Measurements from ENCODE around the gene NOM1. TPM values are rescaled to one million over a fixed set of nuclear protein-coding genes. Genes with fewer than 3 reads are reported as not detected.
"Not testable (repeated sequence)": the region's sequence is repeated elsewhere in the genome, so short reads cannot be mapped to it uniquely, and the experiment has no call there.

NOM1 gene
- total and polyA plus RNA-seq, 2 donors (not counting 1 experiment from before 2014, with no cell fraction given) = 14.2 to 38.3 TPM

DNA sequence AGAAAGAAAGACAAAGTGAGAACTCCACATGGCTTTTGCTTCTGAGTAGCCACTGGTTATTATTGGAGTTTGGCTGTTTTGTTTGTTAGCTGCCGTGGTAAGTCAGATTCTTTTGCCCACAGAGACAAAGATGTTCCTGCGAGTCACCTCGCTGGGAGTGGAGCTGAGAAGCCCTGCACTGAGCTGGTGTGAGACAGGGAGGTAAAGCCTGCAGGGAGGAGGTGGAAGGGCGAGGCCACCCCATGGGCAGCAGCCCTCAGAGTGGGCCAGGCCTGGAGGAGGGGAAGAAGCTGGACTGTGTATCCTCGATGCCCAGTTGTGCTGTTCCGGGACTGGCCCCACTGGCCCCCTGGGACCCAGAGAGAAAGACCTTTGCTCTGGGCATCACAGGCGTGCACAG, 14.3 kb upstream of the NOM1 start:
- Mint-ChIP-seq H3K27ac (no peak overlapping the region), H3K4me3 (no peak overlapping the region), H3K4me1 (no peaks in the 10 kb centered on the region), H3K9me3 (ENCODE audit: insufficient read depth) (no peaks in the 10 kb centered on the region), H3K27me3 (peaks cover 22% of the 10 kb centered on the region)
- TF ChIP-seq EZH2 (IDR thresholded peaks at IDR 0.05; ENCODE audit: borderline replicate concordance, insufficient read depth, low read depth, low read length, poor library complexity, severe bottlenecking) = no peak
- TF ChIP-seq, protein P1, sequence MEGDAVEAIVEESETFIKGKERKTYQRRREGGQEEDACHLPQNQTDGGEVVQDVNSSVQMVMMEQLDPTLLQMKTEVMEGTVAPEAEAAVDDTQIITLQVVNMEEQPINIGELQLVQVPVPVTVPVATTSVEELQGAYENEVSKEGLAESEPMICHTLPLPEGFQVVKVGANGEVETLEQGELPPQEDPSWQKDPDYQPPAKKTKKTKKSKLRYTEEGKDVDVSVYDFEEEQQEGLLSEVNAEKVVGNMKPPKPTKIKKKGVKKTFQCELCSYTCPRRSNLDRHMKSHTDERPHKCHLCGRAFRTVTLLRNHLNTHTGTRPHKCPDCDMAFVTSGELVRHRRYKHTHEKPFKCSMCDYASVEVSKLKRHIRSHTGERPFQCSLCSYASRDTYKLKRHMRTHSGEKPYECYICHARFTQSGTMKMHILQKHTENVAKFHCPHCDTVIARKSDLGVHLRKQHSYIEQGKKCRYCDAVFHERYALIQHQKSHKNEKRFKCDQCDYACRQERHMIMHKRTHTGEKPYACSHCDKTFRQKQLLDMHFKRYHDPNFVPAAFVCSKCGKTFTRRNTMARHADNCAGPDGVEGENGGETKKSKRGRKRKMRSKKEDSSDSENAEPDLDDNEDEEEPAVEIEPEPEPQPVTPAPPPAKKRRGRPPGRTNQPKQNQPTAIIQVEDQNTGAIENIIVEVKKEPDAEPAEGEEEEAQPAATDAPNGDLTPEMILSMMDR (IDR thresholded peaks at IDR 0.05) = no peak
- WGBS (ENCODE audit: insufficient coverage) = 95% methylated on average over 7 of the region's 7 CpGs
- Histone ChIP-seq H3K4me3 (ENCODE audit: control extremely low read depth in 1 of 5, extremely low read depth in 1 of 5, insufficient read depth in 1 of 5, low read depth in 2 of 5, low read length in 4 of 5) (no peak overlapping the region), H3K4me1 (ENCODE audit: control insufficient read depth in 2 of 2, insufficient read depth in 2 of 2, low read length in 2 of 2) (no peaks in the 10 kb centered on the region), H3K9me3 (ENCODE audit: control extremely low read depth in 1 of 3, control insufficient read depth in 2 of 3, insufficient read depth in 1 of 3, low read length in 2 of 3) (no peaks in the 10 kb centered on the region), H3K79me2 (ENCODE audit: control insufficient read depth, insufficient read depth, low read length) (no peaks in the 10 kb centered on the region), H3K27me3 (replicated peaks in 1 of 4; ENCODE audit: control extremely low read depth in 1 of 4, control insufficient read depth in 3 of 4, insufficient read depth in 4 of 4, low read length in 3 of 4) (no peaks in the 10 kb centered on the region), H3K9ac (ENCODE audit: low read length) (no peak overlapping the region), H3K4me2 (replicated peaks; ENCODE audit: low read depth, low read length, poor library complexity, severe bottlenecking) (no peak overlapping the region), H2AFZ (ENCODE audit: insufficient read depth, low read depth, low read length, poor library complexity, severe bottlenecking) (no peak overlapping the region), H3K36me3 (replicated peaks in 1 of 2; ENCODE audit: control extremely low read depth in 1 of 2, control insufficient read depth in 1 of 2, extremely low read depth in 1 of 2, insufficient read depth in 2 of 2, low read length in 1 of 2) (no peaks in the 10 kb centered on the region), H4K20me1 (ENCODE audit: control insufficient read depth, insufficient read depth, low read length, poor library complexity, severe bottlenecking) (no peaks in the 10 kb centered on the region), H3K27ac (ENCODE audit: low read length in 2 of 2) (no peak overlapping the region)
- POLR2A ChIA-PET = no interaction called here
- DNase-seq = no peak
- CTCF ChIA-PET = no interaction called here
- intact Hi-C loops (cut with micrococcal nuclease) = no loop called here
- ATAC-seq (ENCODE audit: low read depth) = no peak

DNA sequence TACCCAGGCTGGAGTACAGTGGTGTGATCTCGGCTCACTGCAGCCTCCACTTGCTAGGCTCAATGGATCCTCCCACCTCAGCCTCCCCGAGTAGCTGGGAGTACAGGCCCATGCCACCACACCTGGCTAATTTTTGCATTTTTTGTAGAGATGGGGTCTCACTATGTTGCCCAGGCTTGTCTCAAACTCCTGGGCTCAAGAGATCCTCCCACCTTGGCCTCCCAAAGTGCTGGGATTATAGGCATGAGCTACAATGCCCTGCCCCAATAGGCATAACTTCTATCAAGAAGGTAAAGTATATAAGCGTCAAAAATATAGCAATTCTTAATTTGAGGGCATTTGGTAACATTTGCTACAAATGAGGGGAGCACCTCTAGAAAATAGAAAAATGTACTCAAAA, 12.7 kb upstream of the NOM1 start:
- H3K4me3 ChIP-seq (ENCODE audit: control extremely low read depth in 1 of 5, extremely low read depth in 1 of 5, insufficient read depth in 1 of 5, low read depth in 2 of 5, low read length in 4 of 5); H3K36me3 ChIP-seq (replicated peaks in 1 of 2; ENCODE audit: control extremely low read depth in 1 of 2, control insufficient read depth in 1 of 2, extremely low read depth in 1 of 2, insufficient read depth in 2 of 2, low read length in 1 of 2); H3K27me3 ChIP-seq (replicated peaks in 1 of 4; ENCODE audit: control extremely low read depth in 1 of 4, control insufficient read depth in 3 of 4, insufficient read depth in 4 of 4, low read length in 3 of 4); H3K4me2 ChIP-seq (replicated peaks; ENCODE audit: low read depth, low read length, poor library complexity, severe bottlenecking); H3K4me1 Mint-ChIP-seq; H3K79me2 ChIP-seq (ENCODE audit: control insufficient read depth, insufficient read depth, low read length); H4K20me1 ChIP-seq (ENCODE audit: control insufficient read depth, insufficient read depth, low read length, poor library complexity, severe bottlenecking); H2AFZ ChIP-seq (ENCODE audit: insufficient read depth, low read depth, low read length, poor library complexity, severe bottlenecking); POLR2A ChIA-PET; H3K9me3 Mint-ChIP-seq (ENCODE audit: insufficient read depth); H3K4me3 Mint-ChIP-seq; DNase-seq; H3K27ac ChIP-seq (ENCODE audit: low read length in 2 of 2); H3K9ac ChIP-seq (ENCODE audit: low read length); ATAC-seq (ENCODE audit: low read depth); intact Hi-C loops (cut with micrococcal nuclease); H3K4me1 ChIP-seq (ENCODE audit: control insufficient read depth in 2 of 2, insufficient read depth in 2 of 2, low read length in 2 of 2); H3K27ac Mint-ChIP-seq; CTCF ChIA-PET: not testable (repeated sequence)
- WGBS (ENCODE audit: insufficient coverage) = 100% methylated on average over 3 of the region's 3 CpGs
- H3K9me3 ChIP-seq (ENCODE audit: control extremely low read depth in 1 of 3, control insufficient read depth in 2 of 3, insufficient read depth in 1 of 3, low read length in 2 of 3) = peaks cover 0 to 15% (median 0%) of the 10 kb centered on the region in 3 donors
- H3K27me3 Mint-ChIP-seq = peaks cover 14% of the 10 kb centered on the region

Measured in B cell (primary cell).